SK-N-SH (cell line): ENCODE data around the gene PKP2. TPM values are rescaled to one million over a fixed set of nuclear protein-coding genes. Genes with fewer than 3 reads are reported as not detected.

Experiments
- CTCF ChIA-PET: fragments of 300-600, 350-600 bp; formaldehyde crosslinking; extraction: SDS; loops from one replicate; lab custom pipeline; 2021; lab: Yijun Ruan, JAX
- POLR2A ChIA-PET: fragments of 350-600 bp; sonication (Branson Sonifier 250); formaldehyde crosslinking; extraction: SDS; loops from one replicate; lab custom pipeline; 2020; ENCODE audit warnings: antibody characterized with exemption, inconsistent platforms; lab: Yijun Ruan, JAX
- DNase-seq: peaks from one replicate; pipeline ENCODE4 v3.0.0; 2012
- H2AFZ ChIP-seq: fragments of 200-600 bp; sonication (generic); 2 replicates; pipeline ENCODE4 v1.8.1; 2016; ENCODE audit warnings: antibody characterized with exemption, mild to moderate bottlenecking, low read depth
- H3F3A ChIP-seq: fragments of 200-600 bp; sonication (generic); replicated peaks from 2 replicates; pipeline ENCODE3; 2016; ENCODE audit warnings: antibody characterized with exemption, mild to moderate bottlenecking; ENCODE audit not compliant: insufficient read depth
- H3K27ac ChIP-seq, 2 experiments: fragments of 200-500 bp in 1 of 2; fragments of 200-600 bp in 1 of 2; sonication (Bioruptor generic) in 1 of 2; sonication (generic), shearing (Covaris generic) in 1 of 2; 2 replicates each; pipeline versions ENCODE4 v1.5.1 to v1.6.1; 2014 to 2016; ENCODE audit warnings: low read depth in 2 of 2, inconsistent platforms in 1 of 2, low read length in 1 of 2, mild to moderate bottlenecking in 1 of 2, mixed read lengths in 1 of 2
- H3K27me3 ChIP-seq: fragments of 200-600 bp; sonication (generic), shearing (Covaris generic); 2 replicates; pipeline ENCODE4 v1.6.1; 2016; ENCODE audit warnings: mixed run types; ENCODE audit not compliant: insufficient read depth
- H3K36me3 ChIP-seq, 2 experiments: fragments of 200-500 bp in 1 of 2; fragments of 200-600 bp in 1 of 2; sonication (Bioruptor generic) in 1 of 2; sonication (generic) in 1 of 2; replicated peaks in 1 of 2; 2 replicates each; pipeline versions ENCODE3 to v1.5.1; 2014 to 2016; ENCODE audit warnings: low read length in 1 of 2, mild to moderate bottlenecking in 1 of 2; ENCODE audit not compliant: insufficient read depth in 2 of 2, control insufficient read depth in 1 of 2
- H3K4me1 ChIP-seq, 2 experiments: fragments of 200-500 bp in 1 of 2; fragments of 200-600 bp in 1 of 2; sonication (Bioruptor generic) in 1 of 2; sonication (generic), shearing (Covaris generic) in 1 of 2; 2 replicates each; pipeline versions ENCODE4 v1.5.1 to v1.6.1; 2014 to 2016; ENCODE audit warnings: low read depth in 1 of 2, low read length in 1 of 2, mixed run types in 1 of 2; ENCODE audit not compliant: insufficient read depth in 2 of 2, control insufficient read depth in 1 of 2
- H3K4me2 ChIP-seq: fragments of 200-600 bp; sonication (generic), shearing (Covaris generic); 2 replicates; pipeline ENCODE4 v1.6.1; 2017; ENCODE audit warnings: mixed run types
- H3K4me3 ChIP-seq, 2 experiments: fragments of 200-500 bp in 1 of 2; fragments of 200-600 bp in 1 of 2; sonication (Bioruptor generic) in 1 of 2; sonication (generic), shearing (Covaris generic) in 1 of 2; 2 replicates each; pipeline versions ENCODE4 v1.5.1 to v1.8.1; 2014 to 2016; ENCODE audit warnings: low read depth in 2 of 2, inconsistent platforms in 1 of 2, low read length in 1 of 2, mild to moderate bottlenecking in 1 of 2, mixed read lengths in 1 of 2, moderate library complexity in 1 of 2
- H3K79me2 ChIP-seq: fragments of 200-600 bp; sonication (generic); 2 replicates; pipeline ENCODE4 v1.8.1; 2017; ENCODE audit warnings: mild to moderate bottlenecking; ENCODE audit not compliant: insufficient read depth
- H3K9ac ChIP-seq: fragments of 200-600 bp; sonication (generic); 2 replicates; pipeline ENCODE4 v1.6.1; 2017; ENCODE audit warnings: mixed run types
- H3K9me2 ChIP-seq: fragments of 200-600 bp; sonication (generic); 2 replicates; pipeline ENCODE4 v1.6.1; 2017; ENCODE audit warnings: mixed run types
- H3K9me3 ChIP-seq: fragments of 200-600 bp; sonication (generic); 2 replicates; pipeline ENCODE4 v1.6.1; 2017; ENCODE audit warnings: mixed run types, mild to moderate bottlenecking, moderate library complexity
- H4K20me1 ChIP-seq: fragments of 200-600 bp; sonication (generic); 2 replicates; pipeline ENCODE4 v1.6.1; 2017; ENCODE audit warnings: mild to moderate bottlenecking, mixed run types; ENCODE audit not compliant: insufficient read depth
- EP300 ChIP-seq, 2 experiments: IDR thresholded peaks; 2 replicates each; pipeline versions ENCODE4 v1.4.0 to v1.6.1; 2012; ENCODE audit warnings: borderline replicate concordance in 1 of 2, low read depth in 1 of 2, low read length in 1 of 2
- FOSL2 ChIP-seq: IDR thresholded peaks from 2 replicates; pipeline ENCODE4 v1.4.0; 2012; ENCODE audit warnings: low read depth, mild to moderate bottlenecking, moderate library complexity, borderline replicate concordance
- FOXJ3 ChIP-seq: sonication (generic); formaldehyde crosslinking; IDR thresholded peaks from 2 replicates; pipeline ENCODE4 v1.5.1; 2020; ENCODE audit warnings: mild to moderate bottlenecking, missing genetic modification reagents
- GABPA ChIP-seq: IDR thresholded peaks from 2 replicates; pipeline ENCODE4 v1.4.0; 2012; ENCODE audit warnings: low read depth, mild to moderate bottlenecking
- GATA2 ChIP-seq: sonication (generic); formaldehyde crosslinking; IDR thresholded peaks from 2 replicates; pipeline ENCODE4 v1.5.0; 2020; ENCODE audit warnings: mild to moderate bottlenecking, missing genetic modification reagents
- IRF3 ChIP-seq: fragments of 150-350 bp; IDR thresholded peaks from 2 replicates; pipeline ENCODE4 v1.6.1; 2016; ENCODE audit warnings: mild to moderate bottlenecking, low read depth, low read length
- MAX ChIP-seq: IDR thresholded peaks from 2 replicates; pipeline ENCODE4 v1.4.0; 2012; ENCODE audit warnings: low read depth
- PBX3 ChIP-seq: IDR thresholded peaks from 2 replicates; pipeline ENCODE4; 2012
- RCOR1 ChIP-seq: fragments of 150-350 bp; IDR thresholded peaks from 2 replicates; pipeline ENCODE4 v1.6.1; 2017; ENCODE audit warnings: antibody characterized with exemption, low read length
- REST ChIP-seq: IDR thresholded peaks from 2 replicates; pipeline ENCODE4 v1.6.1; 2012; ENCODE audit warnings: mild to moderate bottlenecking, low read depth, low read length, moderate library complexity
- RFX5 ChIP-seq: IDR thresholded peaks from 2 replicates; pipeline ENCODE4 v1.6.1; 2012; ENCODE audit warnings: mild to moderate bottlenecking, improper control_type of control experiment, low read length
- SMC3 ChIP-seq: IDR thresholded peaks from 2 replicates; pipeline ENCODE4 v1.6.1; 2012; ENCODE audit warnings: low read depth, low read length, improper control_type of control experiment
- TAF1 ChIP-seq: IDR thresholded peaks from 2 replicates; pipeline ENCODE4 v1.6.1; 2012; ENCODE audit warnings: low read depth, mild to moderate bottlenecking, low read length, moderate library complexity, borderline replicate concordance
- TCF12 ChIP-seq: IDR thresholded peaks from 2 replicates; pipeline ENCODE4 v1.4.0; 2012
- YY1 ChIP-seq: IDR thresholded peaks from 2 replicates; pipeline ENCODE4 v1.4.0; 2012; ENCODE audit warnings: low read depth, mild to moderate bottlenecking
- ZBTB33 ChIP-seq: IDR thresholded peaks from 2 replicates; pipeline ENCODE4 v1.4.0; 2012; ENCODE audit warnings: low read depth, borderline replicate concordance
- polyA plus RNA-seq, 3 experiments: library from polyadenylated mRNA; depleted of rRNA; stranded (reverse); fragments of >200 nt; gene quantifications; 2 replicates each; pipeline ENCODE4 v1.2.3, GENCODE V29; 2012

PKP2 gene
- polyA plus RNA-seq, 1 of the 3 experiments (the other 2 are of a cell fraction) = 0.10 TPM

- TF ChIP-seq REST = no peak
- TF ChIP-seq TCF12 = no peak
- TF ChIP-seq YY1 = no peak
- no peak for TF ChIP-seq FOSL2
- no peak for TF ChIP-seq IRF3
- no peak for TF ChIP-seq RCOR1
- no peak for TF ChIP-seq TAF1
- no peak for TF ChIP-seq RFX5
- TF ChIP-seq, all 33 proteins: peak for 3
These were observed 22.6 kb upstream of the PKP2 start (continued) for GRCh38 chr12:32918890-32919801.

- Histone ChIP-seq H4K20me1 (no peaks in the 10 kb centered on the region), H3K9ac (no peak overlapping the region), H3F3A (peaks cover 4% of the 10 kb centered on the region)
- CTCF ChIA-PET = interaction anchor here (2.2 to 8.9 kb wide), 2 partner anchors 89 to 161 kb away, joined by 7 to 150 read pairs; partner anchors contain the start of gene YARS2
- POLR2A ChIA-PET = no interaction called here
- TF ChIP-seq TCF12 = no peak
- TF ChIP-seq FOSL2 = no peak
- TF ChIP-seq RCOR1 = no peak
- no peak for TF ChIP-seq MAX
- no peak for TF ChIP-seq GABPA
- TF ChIP-seq SMC3 = no peak
- TF ChIP-seq EP300 (IDR thresholded peaks at IDR 0.05; ENCODE audit: borderline replicate concordance in 1 of 2, low read depth in 1 of 2, low read length in 1 of 2) = no peak
- no peak for TF ChIP-seq TAF1
- no peak for TF ChIP-seq YY1
- TF ChIP-seq FOXJ3 (CRISPR knock-in tag) = no peak
- no peak for TF ChIP-seq PBX3
- TF ChIP-seq GATA2 (CRISPR knock-in tag) = no peak
- no peak for TF ChIP-seq ZBTB33
- TF ChIP-seq, all 33 proteins: peak for 0
- Histone ChIP-seq H3K79me2 (no peaks in the 10 kb centered on the region), H3K4me3 (no peak overlapping the region), H3K27me3 (no peaks in the 10 kb centered on the region), H3K9me2 (no peaks in the 10 kb centered on the region), H2AFZ (no peak overlapping the region), H3K4me2 (no peak overlapping the region), H3K27ac (no peak overlapping the region), H3K9me3 (no peaks in the 10 kb centered on the region), H3K36me3 (no peaks in the 10 kb centered on the region), H3K4me1 (0 out of 4 replicates have a peak, but pooled peaks cover 0 to 3% of the 10 kb centered on the region in 2 experiments)
- DNase-seq = no peak
These were observed 20.6 kb upstream of the PKP2 start for GRCh38 chr12:32917094-32917611.
